Transverse colon (tissue), 4 donors: ENCODE measurements around the gene SLC25A47. TPM values are rescaled to one million over a fixed set of nuclear protein-coding genes. Genes with fewer than 3 reads are reported as not detected.

Experiments used
- DNase-seq: peaks from one replicate; pipeline ENCODE4 v3.0.0-alpha.2; 2019
- H3K27ac ChIP-seq, 4 donors: fragments of 200-600 bp; sonication (generic); 2 replicates each; pipeline ENCODE4 v1.5.1; 2016 to 2018; ENCODE audit warnings: inconsistent platforms in 4 of 4
- H3K27me3 ChIP-seq: fragments of 200-600 bp; sonication (generic); 2 replicates; pipeline ENCODE4 v1.5.1; 2017; ENCODE audit warnings: inconsistent platforms
- H3K36me3 ChIP-seq, 4 donors: fragments of 200-600 bp; sonication (generic); 2 replicates each; pipeline ENCODE4 v1.5.1; 2017 to 2019; ENCODE audit warnings: inconsistent platforms in 4 of 4
- H3K4me1 ChIP-seq, 4 donors: fragments of 200-600 bp; sonication (generic); 2 replicates each; pipeline ENCODE4 v1.5.1; 2017 to 2020; ENCODE audit warnings: inconsistent platforms in 4 of 4
- H3K4me3 ChIP-seq, 4 donors: fragments of 200-600 bp; sonication (generic); 1 replicate in 1 of 4; 2 replicates in 3 of 4; pipeline versions ENCODE4 v1.5.1 to v1.6.1; 2017 to 2019; ENCODE audit warnings: inconsistent platforms in 4 of 4
- H3K9me3 ChIP-seq, 2 donors: fragments of 200-600 bp; sonication (generic); 2 replicates each; pipeline ENCODE4 v1.5.1; 2017 to 2019; ENCODE audit warnings: inconsistent platforms in 2 of 2
- CTCF ChIP-seq, 5 experiments: fragments of 200-600 bp in 3 of 5; fragments of 450-650 bp in 2 of 5; sonication (generic) in 3 of 5; IDR thresholded peaks; 1 replicate in 2 of 5; 2 replicates in 3 of 5; pipeline ENCODE4 v1.5.1; 2016 to 2017; ENCODE audit warnings: antibody characterized with exemption in 5 of 5, inconsistent platforms in 3 of 5, mild to moderate bottlenecking in 2 of 5, moderate library complexity in 1 of 5
- EP300 ChIP-seq: sonication (generic); formaldehyde crosslinking; IDR thresholded peaks from one replicate; pipeline ENCODE4 v1.6.1; 2017; ENCODE audit warnings: antibody characterized with exemption, low read depth
- POLR2A ChIP-seq: fragments of 450-650 bp; IDR thresholded peaks from one replicate; pipeline ENCODE4 v1.6.1; 2016; ENCODE audit warnings: antibody characterized with exemption, mild to moderate bottlenecking, moderate library complexity
- POLR2AphosphoS5 ChIP-seq, 3 donors: sonication (generic); formaldehyde crosslinking; IDR thresholded peaks; one replicate each; pipeline ENCODE4 v1.6.1; 2016; ENCODE audit warnings: antibody characterized with exemption in 3 of 3
- WGBS, 2 donors: methylation state at CpG; one replicate each; pipeline ENCODE4 v1.1.5; 2018; ENCODE audit warnings: low coverage in 1 of 2; 5-methylcytosine and 5-hydroxymethylcytosine counted together
- in situ Hi-C, 4 donors: fragments of 200-750 bp; cut with MboI; loops; one replicate each; pipeline versions ENCODE4 v1.15.0 to v1.15.1; 2017; ENCODE audit warnings: low sequenced_read_pairs in 3 of 4, low pct_ligation_motif_present in 1 of 4, low pct_unique_long_range_greater_than_20kb in 1 of 4
- intact Hi-C: fragments of 100-400 bp; cut with DNase I; formaldehyde crosslinking; loops from one replicate; pipeline ENCODE4 v1.15.1; 2023; ENCODE audit warnings: low total_unique reads
- total RNA-seq, 4 donors: library from RNA; depleted of rRNA; stranded (reverse); fragments of >200 nt; gene quantifications; one replicate each; pipeline ENCODE4 v1.1.0, GENCODE V29; 2016

The SLC25A47 gene
- total RNA-seq, 4 donors from 2014 or later, result 0.27 to 0.32 TPM; not detected in 2

- Histone ChIP-seq H3K27me3 (no peaks in the 10 kb centered on the region), H3K27ac (peak overlapping the region; percentile 67 to 87 (median 75)), H3K4me1 (peaks cover 10 to 21% (median 16%) of the 10 kb centered on the region in 4 donors), H3K9me3 (no peaks in the 10 kb centered on the region), H3K4me3 (no peak overlapping the region), H3K36me3 (no peaks in the 10 kb centered on the region)
- in situ Hi-C loops (no loop called here), intact Hi-C loops (no loop called here)
- WGBS, 2 donors, result 35 to 53% methylated on average over 3 to 21 of the region's 30 CpGs
- peak; percentile 72 for DNase-seq
- peak; percentile 30 to 42 (median 39) for TF ChIP-seq POLR2AphosphoS5 (IDR thresholded peaks at IDR 0.05)
- TF ChIP-seq EP300, result no peak
- no peak for TF ChIP-seq CTCF (IDR thresholded peaks at IDR 0.05)
- no peak for TF ChIP-seq POLR2A
Measured at GRCh38 chr14:100297320-100298300, 25.5 kb upstream of the SLC25A47 start.

GRCh38 chr14:100298551-100299237, 24.4 kb upstream of the SLC25A47 start:
- no peak overlapping the region for H3K4me3 ChIP-seq
- H3K36me3 ChIP-seq, result no peaks in the 10 kb centered on the region
- in situ Hi-C loops, result no loop called here
- no peaks in the 10 kb centered on the region for H3K9me3 ChIP-seq
- H3K27ac ChIP-seq, result peak overlapping the region in 2 of 4 donors; percentile 78 to 87
- intact Hi-C loops, result no loop called here
- WGBS, 2 donors, result 87% methylated on average over 14 of the region's 14 CpGs; no CpG with 5 or more reads in 1 of the 2 donors
- TF ChIP-seq EP300 (no peak), POLR2A (no peak), CTCF (IDR thresholded peaks at IDR 0.05) (no peak), POLR2AphosphoS5 (IDR thresholded peaks at IDR 0.05) (no peak)
- no peaks in the 10 kb centered on the region for H3K27me3 ChIP-seq
- peaks cover 10 to 29% (median 16%) of the 10 kb centered on the region in 4 donors for H3K4me1 ChIP-seq
- DNase-seq, result no peak

GRCh38 chr14:100299238-100299560, 23.9 kb upstream of the SLC25A47 start:
- no peak for DNase-seq
- peaks cover 13 to 32% (median 16%) of the 10 kb centered on the region in 4 donors for H3K4me1 ChIP-seq
- intact Hi-C loops, result no loop called here
- H3K9me3 ChIP-seq, result no peaks in the 10 kb centered on the region
- H3K4me3 ChIP-seq, result no peak overlapping the region
- 83 to 88% methylated on average over 2 to 6 of the region's 6 CpGs for WGBS, 2 donors
- no peak overlapping the region for H3K27ac ChIP-seq
- in situ Hi-C loops, result no loop called here
- TF ChIP-seq POLR2A (no peak), POLR2AphosphoS5 (IDR thresholded peaks at IDR 0.05) (no peak), EP300 (no peak), CTCF (IDR thresholded peaks at IDR 0.05) (no peak)
- no peaks in the 10 kb centered on the region for H3K27me3 ChIP-seq
- no peaks in the 10 kb centered on the region for H3K36me3 ChIP-seq

- no peak for TF ChIP-seq POLR2AphosphoS5 (IDR thresholded peaks at IDR 0.05)
- no peak for TF ChIP-seq POLR2A
- no peak for TF ChIP-seq CTCF (IDR thresholded peaks at IDR 0.05)
- no peak for TF ChIP-seq EP300
- DNase-seq, result no peak
- Histone ChIP-seq H3K27me3 (no peaks in the 10 kb centered on the region), H3K9me3 (no peaks in the 10 kb centered on the region), H3K36me3 (no peaks in the 10 kb centered on the region), H3K27ac (no peak overlapping the region), H3K4me3 (no peak overlapping the region), H3K4me1 (peaks cover 14 to 46% (median 30%) of the 10 kb centered on the region in 4 donors)
- whole genome bisulfite sequencing, 2 donors, result 22% methylated on average over 2 of the region's 2 CpGs; no CpG with 5 or more reads in 1 of the 2 donors
- in situ Hi-C loops, result no loop called here
- intact Hi-C loops, result no loop called here
Measured at GRCh38 chr14:100302616-100303015, 20.5 kb upstream of the SLC25A47 start.
